GM19438 (cell line): Measurements from ENCODE around the gene ABI2.
"Not testable (repeated sequence)": the region's sequence is repeated elsewhere in the genome, so short reads cannot be mapped to it uniquely, and the experiment has no call there.

ENCODE experiments used
- ATAC-seq: cut with Tn5 transposase; IDR thresholded peaks from one replicate; pipeline ENCODE4 v1.9.1; 2021; ENCODE audit warnings: low read depth; ENCODE audit not compliant: unreplicated experiment

The ABI2 gene

DNA sequence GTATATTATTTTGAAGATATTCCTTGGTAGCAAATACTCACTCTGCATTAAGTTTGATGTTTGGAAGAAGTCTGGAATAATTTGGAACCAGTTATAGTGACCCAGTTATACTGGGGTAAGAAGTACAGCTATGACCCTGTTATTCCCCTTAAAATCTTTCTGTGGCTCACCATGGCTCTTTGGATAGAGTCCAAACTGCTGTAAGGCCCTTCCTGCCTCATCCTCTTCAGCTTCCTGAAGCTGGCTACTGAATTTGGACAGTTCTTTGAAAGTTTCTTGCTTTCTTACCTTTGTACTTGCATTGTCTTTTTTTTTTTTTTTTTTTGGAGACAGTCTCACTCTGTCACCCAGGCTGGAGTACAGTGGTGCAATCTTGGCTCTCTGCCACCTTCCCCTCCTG lies 85.6 kb downstream of the ABI2 start:
- ATAC-seq = no peak

DNA sequence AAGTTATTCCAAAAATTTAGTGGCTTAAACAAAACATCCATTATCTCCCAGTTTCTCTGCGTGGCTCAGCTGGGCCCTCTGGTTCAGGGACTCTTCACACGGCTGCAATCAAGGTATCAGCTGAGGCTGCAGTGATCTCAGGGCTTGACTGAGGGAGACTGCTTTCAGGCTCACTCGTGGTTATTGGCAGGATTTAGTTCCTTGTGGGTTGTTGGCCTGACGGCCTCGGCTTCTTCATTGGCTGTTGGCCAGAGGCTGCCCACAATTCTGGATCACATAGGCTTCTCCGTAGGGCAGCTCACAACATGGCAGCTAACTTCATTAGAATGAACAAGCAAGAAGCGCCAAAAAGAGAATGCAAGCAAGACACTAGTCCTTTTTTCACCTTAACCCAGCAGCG lies 90.1 kb downstream of the ABI2 start:
- ATAC-seq = no peak

DNA sequence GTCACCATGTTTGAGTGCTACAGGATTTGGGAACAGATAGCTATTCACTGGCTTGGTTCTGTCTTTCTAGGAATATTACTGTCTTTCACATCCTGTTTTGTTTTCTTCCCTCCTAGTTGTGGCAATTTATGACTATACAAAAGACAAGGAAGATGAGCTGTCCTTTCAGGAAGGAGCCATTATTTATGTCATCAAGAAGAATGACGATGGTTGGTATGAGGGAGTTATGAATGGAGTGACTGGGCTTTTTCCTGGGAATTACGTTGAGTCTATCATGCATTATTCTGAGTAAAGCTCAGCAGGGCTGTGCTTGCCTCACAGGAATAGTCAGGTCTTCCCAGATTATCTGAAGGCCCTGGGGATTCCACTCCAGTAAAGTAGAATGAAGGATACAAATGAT lies 98.9 kb downstream of the ABI2 start:
- ATAC-seq = no peak

DNA sequence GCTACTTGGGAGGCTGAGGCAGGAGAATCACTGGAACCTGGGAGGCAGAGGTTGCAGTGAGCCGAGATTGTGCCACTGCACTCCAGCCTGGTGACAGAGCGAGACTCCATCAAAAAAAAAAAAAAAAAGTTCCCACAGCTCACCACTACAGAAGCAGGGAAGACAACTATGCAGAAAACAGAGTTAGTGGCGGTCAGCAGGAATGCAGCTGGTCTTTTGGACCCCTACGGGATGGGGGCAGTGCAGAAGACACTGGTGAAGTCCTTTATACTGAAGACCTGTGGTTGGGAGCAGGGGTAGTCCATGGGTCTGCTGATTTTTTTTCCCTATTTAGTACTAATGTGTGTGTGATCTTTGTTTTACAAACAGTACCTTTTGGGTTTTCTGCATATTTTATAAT lies 101.4 kb downstream of the ABI2 start:
- not testable (repeated sequence) for ATAC-seq

DNA sequence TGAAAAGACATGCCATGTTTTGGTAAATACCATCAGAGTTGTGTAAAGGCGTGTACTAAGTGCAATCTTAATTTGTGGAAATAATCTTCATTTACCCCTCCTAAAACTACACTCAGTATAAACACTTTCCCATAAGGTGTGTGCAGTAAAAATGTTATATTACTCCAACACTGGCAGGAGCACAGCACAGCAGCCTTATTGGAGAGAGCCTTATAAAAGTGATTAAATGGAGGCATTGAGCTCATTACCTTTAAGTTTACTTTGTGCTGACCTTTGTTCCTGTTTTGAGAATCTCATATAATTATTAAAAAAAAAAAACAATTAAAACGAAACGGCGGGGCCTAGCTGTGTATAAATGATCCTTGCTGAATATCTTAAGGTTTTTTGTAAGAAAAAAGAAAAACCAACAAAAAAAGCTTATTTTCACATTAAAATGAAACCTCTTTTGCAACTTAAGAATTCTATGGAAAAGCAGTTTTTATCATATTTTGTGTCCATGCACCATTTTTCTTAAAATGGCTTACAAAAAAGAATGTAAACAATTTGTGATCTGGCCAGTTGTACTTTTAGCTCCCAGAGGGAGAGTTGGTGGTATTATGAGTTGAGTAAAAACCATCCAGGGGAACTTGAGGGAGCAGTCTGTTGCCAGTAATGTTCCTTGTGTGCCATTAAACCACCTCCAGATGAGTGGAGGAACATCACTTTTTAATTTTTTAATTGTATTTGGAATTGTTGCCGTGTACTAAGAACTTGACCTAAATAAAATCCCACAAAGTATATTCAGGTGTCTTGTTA lies 103.4 kb downstream of the ABI2 start:
- no peak for ATAC-seq

DNA sequence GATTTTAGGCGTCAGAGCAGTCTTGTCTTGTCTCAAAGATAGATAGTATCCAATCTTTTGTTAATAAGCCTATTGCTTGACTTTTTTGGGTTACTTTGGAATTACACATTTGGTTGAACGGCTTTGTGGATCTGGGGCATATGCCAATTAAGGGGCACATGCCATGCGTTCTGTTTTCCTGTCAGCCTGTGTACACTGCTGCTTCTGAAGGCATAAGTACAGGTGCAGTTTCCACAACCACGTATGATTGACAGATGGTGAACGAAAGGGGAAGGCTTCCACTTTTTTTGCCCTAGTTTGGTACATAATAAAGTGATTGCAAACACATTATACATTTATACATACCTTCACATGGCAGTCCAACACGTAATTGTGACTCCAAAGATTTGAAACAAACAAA lies 104.6 kb downstream of the ABI2 start:
- ATAC-seq = no peak

DNA sequence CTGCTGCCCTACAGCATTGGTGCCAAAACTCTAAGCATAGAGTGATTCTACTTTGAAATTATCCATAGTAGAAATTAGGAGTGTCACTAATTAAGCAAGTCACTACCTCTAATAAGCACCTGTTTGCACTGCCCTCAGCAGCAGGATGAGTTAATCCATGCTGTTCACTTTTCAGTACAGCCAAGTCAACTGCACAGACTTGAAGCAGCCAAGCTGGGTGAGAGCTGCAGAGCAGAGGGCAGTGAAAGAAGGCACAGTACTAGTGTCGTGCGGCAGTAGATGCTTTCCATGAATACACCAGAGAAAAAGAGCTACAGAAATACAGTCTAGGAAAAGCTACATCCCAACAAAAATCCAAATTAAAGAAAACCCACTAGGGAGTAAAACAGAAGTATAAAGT lies 108.3 kb downstream of the ABI2 start:
- no peak for ATAC-seq

DNA sequence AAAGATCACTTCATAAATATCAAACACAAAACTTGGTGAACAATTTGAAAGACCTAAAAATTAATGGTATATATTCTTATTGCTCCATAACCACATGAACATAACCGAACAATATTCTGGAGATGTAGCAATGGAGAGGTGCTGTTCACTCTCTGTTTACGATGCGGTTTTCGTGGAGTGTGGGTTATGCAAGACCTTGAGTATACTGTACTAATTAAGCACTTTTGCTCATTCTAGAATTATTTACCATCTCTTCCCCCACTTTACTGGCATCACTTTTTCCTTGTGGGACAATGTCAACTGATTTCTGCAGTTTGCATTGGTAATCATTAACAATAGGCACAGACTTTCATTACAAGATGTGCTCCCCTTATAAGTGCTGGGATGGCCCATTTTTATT lies 109.3 kb downstream of the ABI2 start:
- ATAC-seq = no peak

DNA sequence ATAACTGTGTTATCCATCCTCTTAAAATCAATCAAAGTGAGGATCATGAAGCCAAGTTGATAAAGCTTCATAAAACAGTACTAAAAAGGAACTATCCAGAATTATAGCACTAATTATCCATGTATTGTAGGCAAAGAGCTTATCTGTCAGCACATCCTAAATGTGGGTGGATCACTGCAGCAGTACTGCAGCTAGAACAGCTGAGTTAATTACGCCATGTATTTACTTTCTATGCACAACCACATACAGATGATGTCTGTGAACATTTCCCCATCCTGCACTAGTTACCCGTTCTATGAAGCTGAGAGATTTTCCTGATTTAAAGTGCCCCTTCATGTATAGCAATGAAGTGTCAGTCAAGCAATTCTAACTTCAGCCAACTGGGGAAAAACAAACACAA lies 110.3 kb downstream of the ABI2 start:
- ATAC-seq = no peak

DNA sequence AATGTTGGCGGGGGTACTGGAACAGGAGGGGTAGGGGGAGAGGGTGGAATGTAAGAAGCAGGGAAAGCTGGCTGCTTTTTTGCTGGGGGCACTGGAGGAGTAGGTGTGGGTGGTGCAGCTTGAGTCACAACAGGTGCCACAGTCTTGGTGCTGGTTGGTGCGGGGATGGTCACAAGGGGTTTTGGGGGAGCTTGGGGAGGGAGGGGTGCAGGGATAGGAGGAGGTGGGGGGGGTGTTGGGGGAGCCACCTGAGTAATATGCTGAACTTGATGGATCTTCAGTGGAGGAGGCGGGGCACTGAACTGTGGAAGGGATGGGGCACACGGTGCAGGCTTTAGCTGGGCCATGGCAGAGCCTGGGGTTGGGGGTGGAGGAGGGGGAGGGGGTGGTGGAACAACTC lies 112.5 kb downstream of the ABI2 start:
- no peak for ATAC-seq

DNA sequence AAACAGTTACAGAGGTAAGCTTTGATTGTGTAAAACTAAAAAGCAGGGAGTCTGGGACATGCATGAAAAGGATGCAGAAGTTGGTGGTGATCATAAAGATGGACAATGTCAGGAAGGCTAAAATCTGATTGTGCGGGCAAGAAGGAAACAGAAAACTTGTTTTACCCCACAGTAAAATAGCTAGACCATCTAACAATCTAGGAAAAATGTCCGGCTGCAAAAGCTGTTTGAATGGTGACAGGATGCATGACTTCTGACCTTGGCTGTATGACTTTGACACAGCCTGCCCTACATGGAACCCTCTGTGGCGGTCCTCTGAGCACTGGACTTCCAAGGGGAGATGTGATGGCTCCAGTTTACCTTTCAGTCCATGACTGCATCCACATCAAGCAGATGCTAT lies 113.3 kb downstream of the ABI2 start:
- no peak for ATAC-seq

DNA sequence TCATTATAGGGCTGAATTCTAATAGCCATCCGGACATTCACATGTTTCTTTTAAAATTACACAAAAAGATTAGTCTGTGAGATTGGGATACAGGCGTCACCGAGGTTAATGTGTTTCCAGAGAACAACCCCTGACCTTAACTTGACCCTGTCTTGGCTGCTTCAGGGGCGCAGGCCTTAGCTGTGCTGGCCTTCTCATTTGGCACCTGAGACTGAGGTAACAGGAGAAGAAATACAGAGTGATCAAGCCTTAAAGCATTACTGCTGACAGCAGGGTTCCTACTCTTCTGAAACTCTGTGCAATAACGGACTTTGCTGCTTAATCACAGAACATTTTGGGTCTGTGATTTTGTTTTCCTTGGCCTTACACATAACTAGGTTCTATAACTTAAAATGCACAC lies 114.3 kb downstream of the ABI2 start:
- ATAC-seq = no peak

DNA sequence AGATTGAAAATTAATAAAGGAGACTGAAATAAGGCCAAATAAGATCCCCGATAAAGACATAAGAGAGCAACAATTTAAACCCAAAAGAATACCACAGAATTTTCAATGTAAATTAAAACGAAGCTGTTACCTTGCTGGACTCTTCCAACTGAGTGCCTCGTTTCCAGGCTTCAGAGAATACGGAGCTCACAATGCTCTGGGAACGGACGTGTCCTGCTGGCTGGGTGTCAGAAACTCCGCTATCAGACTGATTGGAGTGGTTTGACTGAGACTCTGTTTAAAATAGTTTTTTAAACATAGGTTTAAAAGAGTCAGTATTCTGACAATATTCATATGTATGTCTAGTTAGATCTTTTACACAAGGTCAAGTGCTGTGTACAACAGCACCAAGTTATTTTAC lies 116.5 kb downstream of the ABI2 start:
- no peak for ATAC-seq

DNA sequence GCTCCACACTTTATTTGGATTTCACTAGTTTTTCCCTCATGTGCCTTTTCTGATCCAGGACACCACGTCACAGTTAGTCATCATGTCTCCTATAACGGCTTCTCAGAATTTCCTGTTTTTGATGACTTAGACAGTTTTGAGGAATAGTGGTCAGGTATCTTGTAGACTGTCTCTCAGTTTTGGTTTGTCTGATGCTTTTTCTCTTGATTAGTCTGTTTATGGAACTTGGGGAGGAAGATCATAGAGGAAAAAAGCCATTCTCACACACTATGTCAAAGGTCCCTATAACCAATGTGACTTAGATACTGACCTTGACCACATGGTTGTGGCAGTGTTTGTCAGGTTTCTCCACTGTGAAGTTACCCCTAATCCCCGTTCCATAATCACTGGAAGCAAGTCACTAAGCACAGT lies 117.9 kb downstream of the ABI2 start:
- ATAC-seq = no peak

DNA sequence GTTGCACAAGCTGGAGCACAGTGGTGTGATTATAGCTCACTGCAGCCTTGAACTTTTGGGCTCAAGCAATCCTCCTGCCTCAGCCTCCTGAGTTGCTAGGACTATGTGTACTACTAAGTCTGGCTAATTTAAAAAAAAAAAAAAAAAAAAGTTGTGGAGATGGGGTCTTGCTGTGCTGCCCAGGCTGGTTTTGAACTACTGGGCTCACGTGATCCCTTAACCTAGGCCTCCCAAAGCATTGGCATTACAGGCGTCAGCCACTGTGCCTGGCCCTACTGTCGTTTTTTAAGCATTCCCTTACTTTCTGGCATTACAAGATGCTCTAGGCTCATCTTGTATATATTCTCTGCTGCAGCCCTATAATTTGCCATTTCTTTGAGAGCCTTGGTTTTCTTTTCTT lies 118.6 kb downstream of the ABI2 start:
- ATAC-seq = no peak

DNA sequence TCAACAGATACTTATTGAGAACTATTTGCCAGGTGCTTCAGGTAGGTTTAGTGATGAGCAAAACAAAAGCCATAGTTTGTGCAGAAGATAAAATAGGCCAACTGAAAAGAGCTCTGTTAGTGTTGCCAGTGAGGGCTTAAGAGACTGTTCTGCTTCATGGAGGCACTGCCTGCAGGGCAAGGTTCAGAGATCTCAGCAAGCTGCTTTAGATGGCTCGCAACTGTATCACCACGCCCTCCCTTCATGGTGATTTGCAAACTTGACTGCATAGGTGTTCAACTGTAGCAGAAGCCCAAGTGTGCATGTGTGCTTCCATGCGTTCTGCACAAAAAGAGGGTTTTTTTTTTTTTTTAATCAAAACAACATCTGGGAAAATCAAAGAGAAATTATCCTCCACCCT lies 122.4 kb downstream of the ABI2 start:
- no peak for ATAC-seq

DNA sequence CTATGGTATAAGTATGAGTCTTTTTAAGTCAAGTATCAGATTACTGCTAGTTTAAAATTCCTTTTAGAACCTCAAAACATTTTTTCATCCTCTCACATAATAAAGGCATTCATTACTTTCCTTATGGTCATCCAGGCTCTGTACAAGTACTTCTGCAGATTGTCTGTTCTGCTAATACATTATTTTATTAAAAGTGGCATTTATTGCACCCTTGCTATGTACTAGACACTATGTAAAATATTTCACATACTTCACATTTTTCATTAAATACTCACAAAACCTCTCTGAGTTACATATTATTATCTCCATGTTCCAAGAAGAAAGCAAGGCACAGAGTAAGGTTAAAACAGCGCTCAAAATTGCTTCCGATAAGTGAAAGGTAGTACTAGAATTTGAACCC lies 122.8 kb downstream of the ABI2 start:
- ATAC-seq = no peak

DNA sequence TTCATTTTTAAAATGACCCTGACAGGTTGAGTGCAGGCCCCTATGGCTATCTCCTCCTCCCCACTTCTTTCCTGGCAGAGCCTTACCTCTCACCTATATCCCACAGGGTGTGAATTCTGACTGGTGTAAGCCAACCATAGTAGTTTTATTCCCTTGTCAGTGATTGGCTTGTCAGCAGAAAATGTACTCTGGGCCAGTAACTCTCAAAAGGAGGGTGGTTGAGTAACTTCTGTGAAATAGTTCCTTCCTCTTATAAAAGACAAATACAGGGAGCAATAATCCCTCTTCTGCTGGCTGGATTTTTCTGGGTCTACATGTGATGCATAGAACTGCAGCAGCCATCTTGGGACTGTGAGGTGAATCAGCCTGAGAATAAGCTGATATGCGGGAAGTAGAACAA lies 123.5 kb downstream of the ABI2 start:
- no peak for ATAC-seq

DNA sequence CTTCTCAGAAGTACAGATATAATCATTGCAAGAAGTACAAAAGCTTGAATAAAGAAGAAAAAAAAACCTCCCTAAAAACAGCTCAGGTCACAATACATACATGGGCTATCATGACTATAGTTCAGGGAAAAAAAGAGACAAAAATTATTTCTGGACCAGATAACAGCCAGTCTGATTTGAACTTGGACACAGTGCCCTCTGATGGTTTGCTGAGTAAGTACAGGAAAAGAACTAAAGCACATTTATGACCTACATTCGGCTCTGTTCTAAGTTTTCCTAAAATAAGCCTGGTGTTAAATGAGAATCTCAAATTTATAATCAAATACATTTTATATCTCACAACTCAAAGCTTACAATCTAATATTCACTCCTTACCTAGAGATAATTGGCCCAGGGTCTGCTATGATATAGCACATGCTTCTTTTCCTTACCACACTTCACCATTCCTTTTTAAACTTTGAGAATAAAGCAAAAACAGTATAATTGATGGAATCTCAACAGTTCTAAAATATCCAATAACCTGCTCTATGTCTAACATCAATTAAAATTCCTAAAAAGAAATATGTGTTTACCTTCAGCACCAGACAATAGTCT lies 125.8 kb downstream of the ABI2 start:
- ATAC-seq = no peak

DNA sequence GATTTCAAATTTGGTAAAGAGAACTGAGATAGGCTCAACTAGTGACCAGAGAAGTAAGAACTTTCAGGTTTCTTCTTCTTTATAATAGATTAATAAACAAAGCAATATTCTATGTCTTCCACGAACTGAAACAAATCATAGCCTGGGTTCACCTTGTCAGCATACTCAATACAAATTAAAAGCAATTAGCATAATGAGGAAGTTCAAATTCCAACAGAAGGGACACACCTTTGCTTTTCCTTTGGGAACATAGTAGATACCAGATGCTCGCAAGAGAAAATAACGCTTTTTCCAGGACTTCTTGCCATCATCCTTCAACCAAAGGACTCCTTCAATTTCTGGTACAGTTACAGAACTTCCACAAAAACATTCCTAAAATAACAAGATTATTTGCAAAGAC lies 127.0 kb downstream of the ABI2 start:
- ATAC-seq = no peak

DNA sequence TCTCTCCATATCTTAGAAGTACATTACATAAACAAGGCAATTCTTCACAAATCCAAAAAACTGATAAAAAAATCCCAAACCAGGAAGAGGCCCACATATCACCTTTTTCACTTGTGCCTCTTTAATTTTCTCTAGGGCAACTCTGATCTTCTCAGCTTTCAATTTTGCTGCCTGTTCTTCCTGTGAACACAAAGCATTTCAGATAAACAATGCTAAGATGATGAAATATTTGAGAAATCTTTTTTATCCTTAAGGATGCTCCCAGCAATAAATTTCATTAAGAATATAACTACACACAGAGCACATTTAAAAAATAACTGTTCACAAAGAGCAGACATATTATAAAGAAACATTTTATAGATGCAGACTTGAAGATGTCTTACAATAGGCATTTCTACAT lies 133.6 kb downstream of the ABI2 start:
- ATAC-seq = no peak

DNA sequence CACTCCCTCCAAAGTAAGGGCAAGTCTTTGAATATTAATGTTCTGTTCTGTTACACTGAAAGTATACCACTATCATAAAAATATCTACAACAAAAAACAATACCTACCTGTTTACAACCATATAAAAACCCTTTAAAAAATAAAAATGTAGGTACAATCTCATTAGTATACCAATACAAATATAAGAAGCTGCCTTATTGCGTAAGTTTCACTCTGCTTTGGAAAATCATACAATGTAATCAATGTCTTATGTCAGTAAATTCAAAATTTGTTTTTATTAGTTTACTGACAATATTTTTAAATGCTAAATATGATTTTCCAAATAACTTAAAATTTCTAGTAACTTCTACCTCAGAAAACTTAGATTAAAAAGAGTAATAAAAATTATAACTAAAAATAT lies 134.1 kb downstream of the ABI2 start:
- no peak for ATAC-seq

DNA sequence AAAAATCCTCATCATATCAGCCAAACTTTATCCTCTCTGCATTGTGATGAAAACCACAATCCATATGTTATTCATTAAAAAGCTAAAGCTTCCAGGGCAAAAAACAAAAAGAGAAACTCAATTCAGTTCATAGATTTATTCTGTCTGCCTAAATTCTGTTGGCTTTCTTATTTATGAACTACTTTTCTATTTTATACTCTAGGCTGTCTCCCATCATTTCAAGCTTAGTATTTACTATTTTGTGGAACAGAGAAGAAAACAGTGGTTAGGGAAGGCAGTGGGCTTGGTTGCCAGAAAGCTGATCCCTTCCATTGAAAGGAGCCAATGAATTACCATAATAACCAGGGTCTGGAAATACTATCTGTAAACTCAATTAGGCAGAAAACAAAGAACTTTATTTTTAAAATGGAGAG lies 135.1 kb downstream of the ABI2 start:
- ATAC-seq = no peak
